WTC11 (cell line): ENCODE results near the gene GGT6. TPM values are rescaled to one million over a fixed set of nuclear protein-coding genes. Genes with fewer than 3 reads are reported as not detected.
A peak's percentile ranks its signal among the peaks of the same experiment; 100 is the strongest.
"Not testable (repeated sequence)": the region's sequence is repeated elsewhere in the genome, so short reads cannot be mapped to it uniquely, and the experiment has no call there.

Experiments
- ATAC-seq: fragments of 200-7000 bp; cut with Tn5 transposase; 2 replicates; pipeline ENCODE4 v1.10.0; 2021; ENCODE audit warnings: mild to moderate bottlenecking, moderate library complexity
- CTCF ChIA-PET: fragments of 300-600 bp; sonication (Branson Sonifier 250); formaldehyde crosslinking; loops from one replicate; lab custom pipeline; 2021; ENCODE audit warnings: antibody characterized with exemption; lab: Charles Lee
- POLR2A ChIA-PET: fragments of 350-600 bp; sonication (Branson Sonifier 250); formaldehyde crosslinking; loops from one replicate; lab custom pipeline; 2021; ENCODE audit warnings: antibody characterized with exemption; lab: Charles Lee
- DNase-seq: peaks from one replicate; pipeline ENCODE4 v3.0.0; 2021; ENCODE audit warnings: low spot score
- H3K27ac Mint-ChIP-seq: 2 replicates; pipeline ENCODE4 v1.8.0; 2021; ENCODE audit warnings: mixed read lengths
- H3K27me3 Mint-ChIP-seq: 2 replicates; pipeline ENCODE4 v1.8.0; 2021; ENCODE audit warnings: low read depth, mild to moderate bottlenecking, moderate library complexity, mixed read lengths
- H3K36me3 Mint-ChIP-seq: 2 replicates; pipeline ENCODE4 v1.8.0; 2021; ENCODE audit warnings: mixed read lengths
- H3K4me1 Mint-ChIP-seq: 2 replicates; pipeline ENCODE4 v1.8.0; 2022; ENCODE audit warnings: mixed read lengths
- H3K4me3 Mint-ChIP-seq: 2 replicates; pipeline ENCODE4 v1.8.0; 2021; ENCODE audit warnings: mild to moderate bottlenecking, moderate library complexity, mixed read lengths
- H3K9me3 Mint-ChIP-seq: 2 replicates; pipeline ENCODE4 v1.8.0; 2021; ENCODE audit warnings: mixed read lengths
- AR ChIP-seq: fragments of 250-450 bp; sonication (Bioruptor Pico); IDR thresholded peaks from 2 replicates; pipeline ENCODE4 v1.9.0; 2021; ENCODE audit warnings: mild to moderate bottlenecking
- CREM ChIP-seq: sonication (generic); formaldehyde crosslinking; IDR thresholded peaks from 2 replicates; pipeline ENCODE4 v1.8.1; 2022; ENCODE audit warnings: mild to moderate bottlenecking, missing genetic modification reagents, moderate library complexity
- CTCF ChIP-seq: fragments of 200-600 bp; IDR thresholded peaks from 2 replicates; pipeline ENCODE4 v1.8.0; 2022; ENCODE audit warnings: antibody characterized with exemption
- E2F4 ChIP-seq: sonication (generic); formaldehyde crosslinking; IDR thresholded peaks from 2 replicates; pipeline ENCODE4 v1.8.1; 2022; ENCODE audit warnings: low read depth, mild to moderate bottlenecking, moderate library complexity, missing genetic modification reagents, borderline replicate concordance
- ESRRA ChIP-seq: sonication (generic); formaldehyde crosslinking; IDR thresholded peaks from 2 replicates; pipeline ENCODE4 v1.8.1; 2022; ENCODE audit warnings: mild to moderate bottlenecking, missing genetic modification reagents, borderline replicate concordance
- FOXP1 ChIP-seq: sonication (generic); formaldehyde crosslinking; IDR thresholded peaks from 2 replicates; pipeline ENCODE4 v1.8.0; 2022; ENCODE audit warnings: missing genetic modification reagents, mild to moderate bottlenecking, moderate library complexity, borderline replicate concordance
- HMGA2 ChIP-seq: fragments of 250-450 bp; sonication (Bioruptor Pico); IDR thresholded peaks from 2 replicates; pipeline ENCODE4 v1.4.0; 2021; ENCODE audit warnings: mild to moderate bottlenecking, moderate library complexity
- KAT7 ChIP-seq: sonication (generic); formaldehyde crosslinking; IDR thresholded peaks from 2 replicates; pipeline ENCODE4 v1.8.1; 2023; ENCODE audit warnings: missing genetic modification reagents, mild to moderate bottlenecking, borderline replicate concordance
- MAX ChIP-seq: sonication (generic); formaldehyde crosslinking; IDR thresholded peaks from 2 replicates; pipeline ENCODE4 v1.8.0; 2022; ENCODE audit warnings: mild to moderate bottlenecking, missing genetic modification reagents
- NR3C1 ChIP-seq: sonication (generic); formaldehyde crosslinking; conservative IDR thresholded peaks from 2 replicates; pipeline ENCODE4 v1.8.1; 2023; ENCODE audit warnings: low read depth, mild to moderate bottlenecking, missing genetic modification reagents
- PRRX2 ChIP-seq: fragments of 250-450 bp; sonication (Bioruptor Pico); IDR thresholded peaks from 2 replicates; pipeline ENCODE4 v1.8.0; 2021; ENCODE audit warnings: mild to moderate bottlenecking
- TP53 ChIP-seq: sonication (generic); formaldehyde crosslinking; IDR thresholded peaks from 2 replicates; pipeline ENCODE4 v1.8.1; 2023; ENCODE audit warnings: mild to moderate bottlenecking, missing genetic modification reagents
- USF1 ChIP-seq: sonication (generic); formaldehyde crosslinking; IDR thresholded peaks from 2 replicates; pipeline ENCODE4 v1.8.0; 2022; ENCODE audit warnings: mild to moderate bottlenecking, missing genetic modification reagents
- USF2 ChIP-seq: sonication (generic); formaldehyde crosslinking; IDR thresholded peaks from 2 replicates; pipeline ENCODE4 v1.8.1; 2023; ENCODE audit warnings: mild to moderate bottlenecking, missing genetic modification reagents, moderate library complexity
- ZBTB21 ChIP-seq: sonication (generic); formaldehyde crosslinking; IDR thresholded peaks from 2 replicates; pipeline ENCODE4 v1.8.1; 2023; ENCODE audit warnings: mild to moderate bottlenecking, missing genetic modification reagents, borderline replicate concordance
- ZBTB43 ChIP-seq: sonication (generic); formaldehyde crosslinking; IDR thresholded peaks from 2 replicates; pipeline ENCODE4 v1.8.1; 2023; ENCODE audit warnings: mild to moderate bottlenecking, missing genetic modification reagents
- ZNF121 ChIP-seq: sonication (generic); formaldehyde crosslinking; IDR thresholded peaks from 2 replicates; pipeline ENCODE4 v1.8.0; 2023; ENCODE audit warnings: missing genetic modification reagents
- ZNF281 ChIP-seq: sonication (generic); formaldehyde crosslinking; IDR thresholded peaks from 2 replicates; pipeline ENCODE4 v1.8.0; 2023; ENCODE audit warnings: mild to moderate bottlenecking, missing genetic modification reagents
- ZNF317 ChIP-seq: sonication (generic); formaldehyde crosslinking; IDR thresholded peaks from 2 replicates; pipeline ENCODE4 v1.8.1; 2023; ENCODE audit warnings: low read depth, mild to moderate bottlenecking, moderate library complexity, missing genetic modification reagents, borderline replicate concordance
- ZNF423 ChIP-seq: fragments of 250-450 bp; sonication (Bioruptor Pico); IDR thresholded peaks from 2 replicates; pipeline ENCODE4 v2.1.2; 2022; ENCODE audit warnings: mild to moderate bottlenecking, moderate library complexity
- total RNA-seq: library from RNA; stranded (reverse); gene quantifications from 3 replicates; pipeline ENCODE4 v1.2.3, GENCODE V29; 2021

Gene GGT6
- total RNA-seq, 1 experiment from 2014 or later, result 0.07 TPM

GRCh38 chr17:4604736-4605135, 44.4 kb upstream of the GGT6 start:
- H3K36me3 Mint-ChIP-seq, H3K4me3 Mint-ChIP-seq, ATAC-seq, H3K27ac Mint-ChIP-seq, H3K9me3 Mint-ChIP-seq, POLR2A ChIA-PET, H3K27me3 Mint-ChIP-seq, DNase-seq: not testable (repeated sequence)
- CTCF ChIA-PET, result interaction anchor here (0.6 to 1.0 kb wide), 4 partner anchors 9 to 1295 kb away, joined by 3 to 6 read pairs (median 4); no protein-coding TSS in a partner anchor
- peaks cover 25% of the 10 kb centered on the region for H3K4me1 Mint-ChIP-seq

- peaks cover 30% of the 10 kb centered on the region for H3K4me1 Mint-ChIP-seq
- H3K27ac Mint-ChIP-seq, result peak overlapping the region; percentile 62
- H3K36me3 Mint-ChIP-seq, result no peaks in the 10 kb centered on the region
- H3K4me3 Mint-ChIP-seq, result no peak overlapping the region
- DNase-seq (no peak), ATAC-seq (no peak)
- CTCF ChIA-PET, result interaction anchor here (1.1 kb wide), 1 partner anchor 38 kb away, joined by 5 read pairs; no protein-coding TSS in a partner anchor
- TF ChIP-seq ESRRA (CRISPR knock-in tag), result no peak
- no peak for TF ChIP-seq TP53 (CRISPR knock-in tag)
- TF ChIP-seq ZNF121 (CRISPR knock-in tag), result no peak
- no peak for TF ChIP-seq NR3C1 (CRISPR knock-in tag)
- no peak for TF ChIP-seq MAX (CRISPR knock-in tag)
- no peak for TF ChIP-seq HMGA2 (CRISPR knock-in tag)
- TF ChIP-seq KAT7, result no peak
- TF ChIP-seq CREM (CRISPR knock-in tag), result no peak
- TF ChIP-seq USF2 (CRISPR knock-in tag), result no peak
- no peak for TF ChIP-seq FOXP1 (CRISPR knock-in tag)
- TF ChIP-seq PRRX2 (CRISPR knock-in tag), result no peak
- no peak for TF ChIP-seq USF1
- TF ChIP-seq ZBTB21, result no peak
- TF ChIP-seq AR (CRISPR knock-in tag), result no peak
- no peak for TF ChIP-seq ZNF317 (CRISPR knock-in tag)
- TF ChIP-seq CTCF, result no peak
- POLR2A ChIA-PET, result no interaction called here
- H3K9me3 Mint-ChIP-seq, result no peaks in the 10 kb centered on the region
- H3K27me3 Mint-ChIP-seq, result no peaks in the 10 kb centered on the region
Observed at GRCh38 chr17:4604111-4604644, 43.8 kb upstream of the GGT6 start.

- H3K27me3 Mint-ChIP-seq, result no peaks in the 10 kb centered on the region
- no peaks in the 10 kb centered on the region for H3K9me3 Mint-ChIP-seq
- no peak for DNase-seq
- H3K4me1 Mint-ChIP-seq, result peaks cover 27% of the 10 kb centered on the region
- H3K36me3 Mint-ChIP-seq, result no peaks in the 10 kb centered on the region
- no peak overlapping the region for H3K4me3 Mint-ChIP-seq
- CTCF ChIA-PET, result interaction anchor here (0.7 to 2.2 kb wide), 2 partner anchors 35 to 99 kb away, joined by 5 to 9 read pairs; no protein-coding TSS in a partner anchor
- POLR2A ChIA-PET, result no interaction called here
- no peak overlapping the region for H3K27ac Mint-ChIP-seq
- no peak for ATAC-seq
- TF ChIP-seq ZBTB43 (CRISPR knock-in tag), result no peak
- TF ChIP-seq ZNF281 (CRISPR knock-in tag), result no peak
- TF ChIP-seq ZNF423, result no peak
- TF ChIP-seq PRRX2 (CRISPR knock-in tag), result no peak
- no peak for TF ChIP-seq ZBTB21
- TF ChIP-seq E2F4 (CRISPR knock-in tag), result no peak
Observed at GRCh38 chr17:4602041-4602440, 41.7 kb upstream of the GGT6 start.
